ENCODE results near the gene LRFN2.

The LRFN2 gene

GRCh38 chr6:40556023-40556422 is 31.1 kb downstream of the LRFN2 start:
- in situ Hi-C loops (cut with MboI; ENCODE audit: low pct_unique_long_range_greater_than_20kb, low sequenced_read_pairs, unreplicated experiment), result no loop called here
- TF ChIP-seq CTCF (IDR thresholded peaks at IDR 0.05; ENCODE audit: extremely low read depth, insufficient read depth, missing control alignments), result no peak
- DNase-seq (ENCODE audit: low spot score), result no peak

GRCh38 chr6:40555092-40555491 is 32.1 kb downstream of the LRFN2 start:
- no peak for DNase-seq (ENCODE audit: low spot score)
- no peak for TF ChIP-seq CTCF (IDR thresholded peaks at IDR 0.05; ENCODE audit: extremely low read depth, insufficient read depth, missing control alignments)
- in situ Hi-C loops (cut with MboI; ENCODE audit: low pct_unique_long_range_greater_than_20kb, low sequenced_read_pairs, unreplicated experiment), result no loop called here

DNA sequence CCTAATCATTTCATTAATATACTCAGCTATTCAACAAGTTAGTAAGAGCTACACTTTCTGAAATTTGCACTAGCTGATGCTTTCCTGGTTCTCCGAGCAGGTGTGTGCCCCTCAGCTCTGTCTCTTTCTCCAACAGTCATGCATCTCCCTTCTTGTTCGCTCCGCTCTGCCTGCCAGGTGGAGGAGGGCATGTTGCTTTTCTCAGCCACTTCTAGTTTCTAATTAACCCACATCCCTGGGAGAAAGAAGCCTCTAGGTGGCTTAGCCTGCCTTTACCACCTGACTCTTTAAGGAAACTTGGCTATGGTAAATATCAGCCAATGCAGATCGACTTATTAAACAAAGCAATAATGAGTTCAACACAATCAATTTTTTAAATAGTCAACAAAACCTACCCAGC is 34.2 kb downstream of the LRFN2 start:
- in situ Hi-C loops (cut with MboI; ENCODE audit: low pct_unique_long_range_greater_than_20kb, low sequenced_read_pairs, unreplicated experiment), result no loop called here
- TF ChIP-seq CTCF (IDR thresholded peaks at IDR 0.05; ENCODE audit: extremely low read depth, insufficient read depth, missing control alignments), result no peak
- DNase-seq (ENCODE audit: low spot score), result no peak

GRCh38 chr6:40551966-40552505 is 35.1 kb downstream of the LRFN2 start:
- no peak for DNase-seq (ENCODE audit: low spot score)
- in situ Hi-C loops (cut with MboI; ENCODE audit: low pct_unique_long_range_greater_than_20kb, low sequenced_read_pairs, unreplicated experiment), result no loop called here
- no peak for TF ChIP-seq CTCF (IDR thresholded peaks at IDR 0.05; ENCODE audit: extremely low read depth, insufficient read depth, missing control alignments)

- peak; percentile 53 for DNase-seq (ENCODE audit: low spot score)
- in situ Hi-C loops (cut with MboI; ENCODE audit: low pct_unique_long_range_greater_than_20kb, low sequenced_read_pairs, unreplicated experiment), result no loop called here
- peak; percentile 75 for TF ChIP-seq CTCF (IDR thresholded peaks at IDR 0.05; ENCODE audit: extremely low read depth, insufficient read depth, missing control alignments)
Measured at GRCh38 chr6:40550202-40551101, 36.7 kb downstream of the LRFN2 start.

- no peak for TF ChIP-seq CTCF (IDR thresholded peaks at IDR 0.05; ENCODE audit: extremely low read depth, insufficient read depth, missing control alignments)
- in situ Hi-C loops (cut with MboI; ENCODE audit: low pct_unique_long_range_greater_than_20kb, low sequenced_read_pairs, unreplicated experiment), result no loop called here
- no peak for DNase-seq (ENCODE audit: low spot score)
Measured at GRCh38 chr6:40545954-40546353, 41.2 kb downstream of the LRFN2 start.

Measured in GM13977 (cell line).